CD4-positive, CD25-positive, alpha-beta regulatory T cell (primary cell): ENCODE results near the gene ATXN2. TPM values are rescaled to one million over a fixed set of nuclear protein-coding genes. Genes with fewer than 3 reads are reported as not detected.
"Not testable (repeated sequence)": the region's sequence is repeated elsewhere in the genome, so short reads cannot be mapped to it uniquely, and the experiment has no call there.

Source experiments
- ATAC-seq, 2 donors: fragments of 150-1000 bp; cut with Tn5 transposase; one replicate each; pipeline ENCODE4 v1.10.0; 2021; ENCODE audit warnings: low read depth in 2 of 2, moderate number of reproducible peaks in 2 of 2, moderate library complexity in 1 of 2
- DNase-seq, 3 donors: peaks; one replicate each; pipeline versions ENCODE4 v3.0.0 to v3.0.0-alpha.2; 2012 to 2022; ENCODE audit warnings: mixed read lengths in 1 of 3
- H3K27ac ChIP-seq: one replicate; pipeline ENCODE4 v1.7.0; 2013; ENCODE audit warnings: mild to moderate bottlenecking, low read length; ENCODE audit not compliant: insufficient read depth, poor library complexity, severe bottlenecking
- H3K27me3 ChIP-seq: one replicate; pipeline ENCODE4 v1.7.0; 2013; ENCODE audit warnings: low read length; ENCODE audit not compliant: control insufficient read depth, insufficient read depth
- H3K36me3 ChIP-seq: one replicate; pipeline ENCODE4 v1.7.0; 2013; ENCODE audit warnings: mild to moderate bottlenecking, low read length, moderate library complexity; ENCODE audit not compliant: control insufficient read depth, insufficient read depth
- H3K4me1 ChIP-seq: 2 replicates; pipeline ENCODE4 v1.7.0; 2013; ENCODE audit warnings: mild to moderate bottlenecking, low read length; ENCODE audit not compliant: insufficient read depth, control insufficient read depth, poor library complexity, severe bottlenecking
- H3K4me3 ChIP-seq: one replicate; pipeline ENCODE4 v1.7.0; 2013; ENCODE audit warnings: low read depth, mild to moderate bottlenecking, low read length, moderate library complexity
- H3K9me3 ChIP-seq, 2 experiments: 1 replicate in 1 of 2; 2 replicates in 1 of 2; pipeline ENCODE4 v1.7.0; 2013; ENCODE audit warnings: low read length in 2 of 2, mild to moderate bottlenecking in 1 of 2, moderate library complexity in 1 of 2; ENCODE audit not compliant: control insufficient read depth in 2 of 2
- H3K27ac Mint-ChIP-seq, 3 donors: one replicate each; pipeline ENCODE4 v1.8.0; 2020 to 2022; ENCODE audit warnings: mild to moderate bottlenecking in 3 of 3, mixed read lengths in 3 of 3, moderate library complexity in 2 of 3
- H3K27me3 Mint-ChIP-seq: one replicate; pipeline ENCODE4 v1.8.0; 2022; ENCODE audit warnings: mild to moderate bottlenecking, mixed read lengths
- H3K36me3 Mint-ChIP-seq: one replicate; pipeline ENCODE4 v1.8.0; 2020; ENCODE audit warnings: mixed read lengths
- H3K4me1 Mint-ChIP-seq, 4 donors: one replicate each; pipeline ENCODE4 v1.8.0; 2020 to 2022; ENCODE audit warnings: mixed read lengths in 4 of 4, mild to moderate bottlenecking in 1 of 4
- H3K4me3 Mint-ChIP-seq, 4 donors: one replicate each; pipeline ENCODE4 v1.8.0; 2020 to 2022; ENCODE audit warnings: mild to moderate bottlenecking in 4 of 4, mixed read lengths in 4 of 4, moderate library complexity in 3 of 4
- H3K9me3 Mint-ChIP-seq, 7 donors: one replicate each; pipeline ENCODE4 v1.8.0; 2020 to 2022; ENCODE audit warnings: mixed read lengths in 7 of 7, mild to moderate bottlenecking in 3 of 7, moderate library complexity in 2 of 7
- polyA plus RNA-seq, 4 donors: library from polyadenylated mRNA; unstranded; fragments of 300-500 nt; fragmentation: Illumina TruSeq; gene quantifications; one replicate each; pipeline ENCODE4 v1.2.3, GENCODE V29; 2021
- total RNA-seq: library from RNA; stranded (reverse); gene quantifications from one replicate; pipeline ENCODE4 v1.2.3, GENCODE V29; 2022

The ATXN2 gene
- total and polyA plus RNA-seq, 5 donors from 2014 or later: 9.7 to 43.1 (median 14.8) TPM

DNA sequence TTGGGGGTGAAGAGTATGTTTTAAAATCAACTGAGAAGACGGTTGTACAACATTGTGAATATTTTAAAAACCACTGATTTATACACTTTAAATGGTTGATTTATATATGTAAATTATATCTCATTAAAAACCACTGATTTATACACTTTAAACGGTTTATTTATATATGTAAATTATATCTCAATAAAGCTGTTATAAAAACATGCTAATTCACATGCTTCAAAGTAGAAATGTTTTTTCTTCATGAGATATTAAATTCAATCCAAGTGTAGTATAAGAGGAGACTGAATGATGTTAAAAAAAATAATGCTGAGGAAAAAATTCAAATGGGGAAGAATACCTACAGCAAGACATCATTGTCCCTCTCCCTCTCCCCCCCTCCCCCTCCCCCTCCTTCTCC lies 92.9 kb downstream of the ATXN2 start:
- Mint-ChIP-seq H3K4me3 (no peak overlapping the region), H3K27me3 (no peaks in the 10 kb centered on the region), H3K36me3 (peaks cover 30% of the 10 kb centered on the region), H3K27ac (no peak overlapping the region), H3K9me3 (no peaks in the 10 kb centered on the region), H3K4me1 (peaks cover 0 to 8% (median 0%) of the 10 kb centered on the region in 4 donors)
- Histone ChIP-seq H3K4me3 (no peak overlapping the region), H3K4me1 (no peaks in the 10 kb centered on the region), H3K27ac (no peak overlapping the region), H3K27me3 (no peaks in the 10 kb centered on the region), H3K36me3 (peaks cover 42% of the 10 kb centered on the region), H3K9me3 (no peaks in the 10 kb centered on the region)
- ATAC-seq (no peak), DNase-seq (no peak)

DNA sequence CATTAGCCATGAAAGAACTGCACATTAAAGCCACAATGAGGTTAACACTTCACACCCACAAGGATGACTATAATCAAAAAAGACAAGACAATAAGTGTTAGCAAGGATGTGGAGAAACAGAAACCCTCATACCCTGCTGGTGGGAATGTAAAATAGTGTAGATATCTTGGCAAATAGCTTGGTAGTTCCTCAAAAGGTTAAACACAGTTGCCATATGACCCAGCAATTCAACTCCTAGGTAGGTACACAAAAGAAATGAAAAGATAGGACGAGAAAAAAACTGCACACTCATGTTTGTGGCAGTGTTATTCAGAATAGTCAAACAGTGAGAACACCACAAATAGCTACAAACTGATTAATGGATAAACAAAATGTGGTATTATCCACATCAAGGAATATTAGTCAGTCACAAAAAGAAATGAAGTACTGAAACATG lies 93.5 kb downstream of the ATXN2 start:
- Histone ChIP-seq H3K36me3 (peaks cover 38% of the 10 kb centered on the region), H3K27ac (no peak overlapping the region), H3K9me3 (no peaks in the 10 kb centered on the region), H3K27me3 (no peaks in the 10 kb centered on the region), H3K4me3 (no peak overlapping the region), H3K4me1 (no peaks in the 10 kb centered on the region)
- H3K27me3 Mint-ChIP-seq: no peaks in the 10 kb centered on the region
- H3K36me3 Mint-ChIP-seq: peaks cover 24% of the 10 kb centered on the region
- no peak for ATAC-seq
- no peak for DNase-seq
- H3K27ac Mint-ChIP-seq: peak overlapping the region in 1 of 3 donors; percentile 69
- peaks cover 0 to 8% (median 0%) of the 10 kb centered on the region in 4 donors for H3K4me1 Mint-ChIP-seq
- H3K4me3 Mint-ChIP-seq: no peak overlapping the region
- no peaks in the 10 kb centered on the region for H3K9me3 Mint-ChIP-seq

DNA sequence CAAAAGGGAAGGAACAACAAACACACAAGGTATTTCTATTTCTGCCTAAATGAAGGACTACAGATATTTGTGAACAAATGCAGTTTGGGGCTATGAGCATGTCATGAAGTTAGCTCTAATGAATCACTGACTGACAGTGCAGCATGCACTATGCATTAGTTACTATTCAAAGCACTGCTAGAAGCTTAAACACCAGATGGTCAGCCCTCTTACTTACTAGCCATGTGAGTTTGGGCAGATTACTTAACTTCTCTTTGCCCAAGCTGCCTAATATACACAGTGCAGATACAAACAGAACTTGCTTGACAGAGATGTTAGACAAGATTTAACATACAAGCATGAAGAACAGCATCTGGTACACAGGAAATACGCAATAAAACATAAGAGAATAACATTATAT lies 96.0 kb downstream of the ATXN2 start:
- H3K4me1 ChIP-seq: no peaks in the 10 kb centered on the region
- no peak overlapping the region for H3K27ac ChIP-seq
- Mint-ChIP-seq H3K9me3 (no peaks in the 10 kb centered on the region), H3K4me1 (peaks cover 0 to 14% (median 0%) of the 10 kb centered on the region in 4 donors), H3K27ac (no peak overlapping the region), H3K36me3 (peaks cover 33% of the 10 kb centered on the region), H3K27me3 (no peaks in the 10 kb centered on the region), H3K4me3 (no peak overlapping the region)
- H3K4me3 ChIP-seq: no peak overlapping the region
- DNase-seq (no peak), ATAC-seq (no peak)
- H3K27me3 ChIP-seq: no peaks in the 10 kb centered on the region
- peaks cover 15% of the 10 kb centered on the region for H3K36me3 ChIP-seq
- H3K9me3 ChIP-seq: no peaks in the 10 kb centered on the region

DNA sequence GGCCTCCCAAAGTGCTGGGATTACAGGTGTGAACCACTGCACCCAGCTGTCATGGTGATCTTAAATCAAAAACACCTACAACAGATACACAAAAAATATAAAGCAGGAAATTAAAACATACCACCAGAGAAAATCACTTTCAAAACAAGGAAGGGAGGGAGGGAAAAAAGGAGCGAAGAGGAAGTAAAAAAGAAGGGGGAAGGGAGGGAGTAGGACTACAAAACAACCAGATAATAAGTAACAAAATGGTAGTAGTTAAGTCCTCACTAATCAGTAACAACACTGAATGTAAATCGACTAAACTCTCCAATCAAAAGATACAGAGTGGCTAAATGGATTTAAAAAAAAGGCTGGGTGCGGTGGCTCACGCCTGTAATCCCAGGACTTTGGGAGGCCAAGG lies 104.4 kb downstream of the ATXN2 start:
- no peak overlapping the region for H3K27ac ChIP-seq
- H3K36me3 Mint-ChIP-seq: peaks cover 42% of the 10 kb centered on the region
- peaks cover 22% of the 10 kb centered on the region for H3K36me3 ChIP-seq

DNA sequence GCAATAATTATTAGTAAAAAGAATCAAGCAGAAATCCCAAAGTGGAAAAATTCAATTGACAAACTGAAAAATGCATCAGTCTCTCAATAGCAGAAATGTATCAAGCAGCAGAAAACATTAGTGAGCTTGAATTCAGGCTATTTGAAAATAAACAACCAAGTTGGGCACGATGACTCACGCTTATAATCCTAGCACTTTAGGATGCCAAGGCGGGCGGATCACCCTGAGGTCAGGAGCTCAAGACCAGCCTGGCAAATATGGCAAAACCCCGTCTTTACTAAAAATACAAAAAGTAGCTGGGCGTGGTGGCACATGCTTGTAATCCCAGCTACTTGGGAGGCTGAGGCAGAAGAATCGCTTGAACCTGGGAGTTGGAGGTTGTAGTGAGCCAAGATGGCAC lies 106.1 kb downstream of the ATXN2 start:
- DNase-seq, H3K27me3 ChIP-seq, H3K27ac Mint-ChIP-seq, H3K4me1 ChIP-seq, H3K27ac ChIP-seq, H3K27me3 Mint-ChIP-seq, H3K9me3 Mint-ChIP-seq, H3K4me3 ChIP-seq, H3K9me3 ChIP-seq, ATAC-seq, H3K4me3 Mint-ChIP-seq: not testable (repeated sequence)
- H3K36me3 ChIP-seq: peaks cover 32% of the 10 kb centered on the region
- Mint-ChIP-seq H3K36me3 (peaks cover 38% of the 10 kb centered on the region), H3K4me1 (peaks cover 0 to 12% (median 0%) of the 10 kb centered on the region in 4 donors)

More for the DNA sequence above, 104.4 kb downstream of the ATXN2 start:
- no peaks in the 10 kb centered on the region for H3K9me3 ChIP-seq
- H3K4me1 ChIP-seq: no peaks in the 10 kb centered on the region
- DNase-seq (no peak), ATAC-seq (no peak)
- H3K4me3 ChIP-seq: no peak overlapping the region
- no peak overlapping the region for H3K4me3 Mint-ChIP-seq
- H3K27ac Mint-ChIP-seq: no peak overlapping the region
- H3K27me3 Mint-ChIP-seq: no peaks in the 10 kb centered on the region
- H3K4me1 Mint-ChIP-seq: peaks cover 0 to 12% (median 0%) of the 10 kb centered on the region in 4 donors
- no peaks in the 10 kb centered on the region for H3K27me3 ChIP-seq
- H3K9me3 Mint-ChIP-seq: no peaks in the 10 kb centered on the region

DNA sequence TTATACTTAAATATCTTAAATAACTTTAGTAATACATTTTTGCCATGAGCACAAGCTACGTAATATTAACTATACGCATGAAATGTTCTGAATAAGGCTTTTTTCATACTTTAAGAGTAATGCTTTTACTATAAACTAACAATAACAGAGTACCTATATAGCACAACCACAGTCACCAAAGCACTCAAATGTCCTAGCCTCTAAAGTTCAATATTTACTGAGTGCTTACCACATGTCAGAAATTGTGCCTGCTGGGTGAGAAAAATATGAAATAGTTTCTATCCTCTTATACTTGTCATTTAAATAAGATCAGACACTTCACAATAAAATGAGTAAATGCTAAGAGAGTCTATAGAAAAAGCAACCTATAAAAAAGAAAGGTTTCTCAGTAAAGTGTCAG lies 110.3 kb downstream of the ATXN2 start:
- H3K4me3 ChIP-seq: no peak overlapping the region
- no peaks in the 10 kb centered on the region for H3K9me3 ChIP-seq
- no peaks in the 10 kb centered on the region for H3K27me3 Mint-ChIP-seq
- H3K27ac Mint-ChIP-seq: no peak overlapping the region
- DNase-seq: no peak
- H3K27me3 ChIP-seq: no peaks in the 10 kb centered on the region
- H3K9me3 Mint-ChIP-seq: peaks cover 0 to 1% (median 0%) of the 10 kb centered on the region in 7 donors
- no peaks in the 10 kb centered on the region for H3K4me1 ChIP-seq
- peaks cover 35% of the 10 kb centered on the region for H3K36me3 Mint-ChIP-seq
- peaks cover 62% of the 10 kb centered on the region for H3K36me3 ChIP-seq
- no peaks in the 10 kb centered on the region for H3K4me1 Mint-ChIP-seq
- H3K4me3 Mint-ChIP-seq: no peak overlapping the region
- no peak overlapping the region for H3K27ac ChIP-seq
- ATAC-seq: no peak

DNA sequence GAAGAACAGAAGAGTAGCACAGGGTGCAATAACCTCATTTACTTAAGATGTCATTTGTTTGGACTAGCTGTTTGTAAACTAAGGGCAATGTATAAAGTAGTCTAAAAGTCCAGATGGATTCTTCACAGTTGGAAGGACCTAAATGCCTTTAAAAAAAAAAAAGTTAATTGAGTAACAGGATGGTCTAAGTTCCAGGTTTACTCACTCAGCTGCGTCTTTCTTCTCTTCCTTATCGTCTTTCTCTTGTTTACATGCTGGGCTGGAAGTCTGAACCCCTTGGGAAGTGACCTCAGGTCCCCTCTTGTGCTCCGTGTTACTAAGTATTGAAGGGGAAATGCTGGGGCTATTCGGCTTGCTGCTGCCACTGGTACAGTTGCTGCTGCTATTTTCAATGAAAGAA lies 110.8 kb downstream of the ATXN2 start:
- no peak overlapping the region for H3K4me3 Mint-ChIP-seq
- H3K4me1 Mint-ChIP-seq: no peaks in the 10 kb centered on the region
- H3K27me3 Mint-ChIP-seq: no peaks in the 10 kb centered on the region
- no peak overlapping the region for H3K27ac Mint-ChIP-seq
- DNase-seq (no peak), ATAC-seq (no peak)
- H3K27me3 ChIP-seq: no peaks in the 10 kb centered on the region
- H3K36me3 ChIP-seq: peaks cover 62% of the 10 kb centered on the region
- peaks cover 0 to 1% (median 0%) of the 10 kb centered on the region in 7 donors for H3K9me3 Mint-ChIP-seq
- H3K27ac ChIP-seq: no peak overlapping the region
- H3K4me3 ChIP-seq: no peak overlapping the region
- no peaks in the 10 kb centered on the region for H3K9me3 ChIP-seq
- H3K4me1 ChIP-seq: no peaks in the 10 kb centered on the region
- H3K36me3 Mint-ChIP-seq: peaks cover 35% of the 10 kb centered on the region

DNA sequence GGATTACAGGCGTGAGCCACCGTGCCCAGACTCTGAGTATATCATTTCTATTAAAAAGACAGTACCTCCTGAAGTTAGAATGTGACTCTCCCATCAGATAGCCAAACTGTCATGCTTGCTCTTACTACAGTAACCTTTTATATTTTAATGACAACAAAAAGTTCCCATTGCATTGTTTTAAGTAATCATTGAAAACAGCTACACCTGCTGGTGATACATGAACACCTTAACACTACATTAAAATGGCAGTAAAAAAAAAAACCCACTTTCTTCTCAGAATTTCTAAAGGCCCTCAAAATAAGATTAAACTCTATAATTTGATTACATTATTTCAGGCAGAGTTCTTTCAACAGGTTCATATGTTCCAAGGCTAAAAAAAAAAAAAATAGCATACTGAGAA lies 116.7 kb downstream of the ATXN2 start:
- H3K36me3 Mint-ChIP-seq: peaks cover 31% of the 10 kb centered on the region
- H3K4me1 ChIP-seq: no peaks in the 10 kb centered on the region
- H3K4me1 Mint-ChIP-seq: peaks cover 0 to 3% (median 0%) of the 10 kb centered on the region in 4 donors
- H3K9me3 Mint-ChIP-seq: no peaks in the 10 kb centered on the region
- H3K27me3 ChIP-seq: no peaks in the 10 kb centered on the region
- H3K9me3 ChIP-seq: no peaks in the 10 kb centered on the region
- H3K4me3 ChIP-seq: no peak overlapping the region
- no peak for ATAC-seq
- no peak overlapping the region for H3K27ac ChIP-seq
- no peaks in the 10 kb centered on the region for H3K27me3 Mint-ChIP-seq
- H3K27ac Mint-ChIP-seq: peak overlapping the region in 1 of 3 donors; percentile 55
- peaks cover 52% of the 10 kb centered on the region for H3K36me3 ChIP-seq
- peak in 2 of 3 donors; percentile 11 to 17 for DNase-seq
- H3K4me3 Mint-ChIP-seq: no peak overlapping the region
